ENCODE data around the gene LRTM2.

The LRTM2 gene

DNA sequence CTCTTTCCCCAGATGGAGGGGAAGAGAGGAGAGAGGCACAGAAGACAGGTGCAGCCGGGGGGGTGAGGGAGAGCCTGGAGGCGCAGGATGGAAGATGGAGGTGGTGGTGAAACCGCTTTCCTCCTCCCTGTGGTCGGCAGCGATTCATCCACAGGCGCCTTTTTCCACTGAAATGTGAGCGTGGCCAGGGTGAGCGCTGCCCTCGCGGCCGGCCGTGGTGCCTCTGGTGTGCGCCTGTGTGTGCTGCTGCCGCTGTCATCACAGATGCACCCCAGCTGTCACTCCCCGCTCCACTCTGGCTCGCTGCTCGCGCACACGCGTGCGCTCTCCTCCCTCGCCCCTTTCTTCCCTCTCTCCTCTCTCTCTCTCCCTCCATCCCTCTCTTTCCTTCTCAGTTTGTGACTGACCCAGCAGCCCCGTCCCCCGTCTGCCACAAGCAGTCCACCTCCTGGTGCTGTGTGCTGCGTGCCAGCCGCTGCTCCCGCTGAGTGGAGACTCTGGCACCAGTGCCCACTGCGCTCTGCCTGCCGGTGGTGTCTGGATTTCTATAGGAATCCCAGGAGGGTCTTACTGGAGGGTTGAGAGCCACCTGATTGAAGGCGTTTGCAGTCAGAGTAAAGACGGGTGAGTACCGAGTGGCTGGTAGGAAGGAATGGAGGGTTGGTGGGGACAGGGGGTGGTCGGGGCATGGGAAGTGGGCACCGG is at the start of gene LRTM2:
TSS of gene LRTM2 (plus strand) at position 375 of the 705 bp plus-strand sequence. CDS start 7,584 bp downstream, outside the sequence.
- DNase-seq, result no peak

GRCh38 chr12:1773937-1774655 is 46.3 kb upstream of the LRTM2 start:
- DNase-seq, result no peak

- no peak for DNase-seq
Measured at GRCh38 chr12:1776170-1776921, 44.0 kb upstream of the LRTM2 start.

DNA sequence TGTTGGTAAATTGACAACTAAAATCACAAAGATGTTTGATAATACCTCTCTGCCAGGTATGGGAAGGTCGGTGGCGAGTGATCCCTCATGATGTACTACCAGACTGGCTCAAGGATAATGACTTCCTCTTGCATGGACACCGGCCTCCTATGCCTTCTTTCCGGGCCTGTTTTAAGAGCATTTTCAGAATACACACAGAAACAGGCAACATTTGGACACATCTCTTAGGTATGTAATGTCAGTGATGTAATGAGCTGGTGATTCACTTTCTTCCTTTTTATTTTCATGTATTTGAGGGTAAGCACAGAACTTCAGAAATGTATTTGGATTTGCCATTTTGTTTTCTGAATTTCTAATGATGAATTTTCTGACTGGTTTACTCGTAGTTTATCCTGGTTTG is 42.6 kb upstream of the LRTM2 start:
- no peak for DNase-seq

GRCh38 chr12:1778911-1779310 is 41.5 kb upstream of the LRTM2 start:
- no peak for DNase-seq

DNA sequence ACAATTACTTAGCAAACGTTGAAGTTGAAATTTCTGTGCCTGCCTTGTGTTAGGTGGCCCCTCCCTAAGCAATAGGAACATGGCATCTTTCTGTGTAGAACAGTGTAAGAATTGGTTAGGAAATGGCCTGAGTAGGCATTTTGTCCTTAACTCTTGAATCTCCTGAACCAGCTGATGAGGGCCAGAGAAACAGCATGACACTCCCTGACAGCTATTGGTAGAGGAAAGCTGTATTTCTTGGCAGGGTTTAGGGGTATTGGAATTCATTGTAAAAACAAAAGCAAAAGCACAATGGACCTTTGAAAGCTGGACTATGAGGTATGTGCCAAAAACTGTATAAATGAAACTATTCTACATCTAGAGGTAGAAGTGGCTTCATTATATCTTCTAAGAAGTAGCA is 40.6 kb upstream of the LRTM2 start:
- no peak for DNase-seq

- DNase-seq, result no peak
Measured at GRCh38 chr12:1781772-1782171, 38.6 kb upstream of the LRTM2 start.

- no peak for DNase-seq
Measured at GRCh38 chr12:1782215-1782614, 38.1 kb upstream of the LRTM2 start.

DNA sequence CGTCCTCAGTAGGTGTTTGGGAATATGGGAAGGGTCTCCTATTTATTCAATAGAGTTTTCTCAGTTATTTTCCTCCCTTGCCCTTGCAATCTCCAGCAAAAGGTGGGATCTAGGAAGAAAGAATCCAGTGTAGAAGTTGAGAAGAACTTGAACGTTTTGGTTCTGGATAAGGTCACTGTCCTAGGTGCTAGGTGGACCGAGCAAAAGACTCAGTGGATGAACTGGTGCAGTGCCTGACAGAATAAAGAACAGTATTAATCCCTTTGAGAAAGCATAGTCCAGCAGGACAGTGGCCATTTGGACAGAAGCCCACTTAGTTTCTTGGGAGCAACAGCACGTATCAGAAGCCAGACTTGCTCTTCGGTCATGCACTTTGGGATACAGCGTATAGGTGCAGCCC is 32.7 kb upstream of the LRTM2 start:
- no peak for DNase-seq

DNA sequence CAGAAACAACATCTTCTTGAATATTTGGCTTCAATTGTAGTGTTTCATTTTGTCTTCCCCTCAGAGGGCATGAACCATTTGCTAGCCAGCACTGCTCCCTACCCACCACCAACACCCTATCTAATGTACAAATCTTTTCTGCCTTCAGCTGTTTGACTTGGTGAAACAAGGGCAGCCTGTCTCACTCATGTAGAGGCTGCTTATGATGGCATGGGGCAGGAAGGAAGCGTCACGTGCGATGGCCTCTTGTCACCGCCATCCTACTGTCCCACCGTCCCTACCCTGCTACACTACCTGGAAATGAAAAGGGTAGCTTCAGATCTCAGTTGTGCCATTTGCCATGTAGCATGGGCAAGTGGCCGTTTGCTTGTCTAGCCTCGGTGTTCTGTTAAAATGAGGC is 29.9 kb upstream of the LRTM2 start:
- DNase-seq, result no peak

DNA sequence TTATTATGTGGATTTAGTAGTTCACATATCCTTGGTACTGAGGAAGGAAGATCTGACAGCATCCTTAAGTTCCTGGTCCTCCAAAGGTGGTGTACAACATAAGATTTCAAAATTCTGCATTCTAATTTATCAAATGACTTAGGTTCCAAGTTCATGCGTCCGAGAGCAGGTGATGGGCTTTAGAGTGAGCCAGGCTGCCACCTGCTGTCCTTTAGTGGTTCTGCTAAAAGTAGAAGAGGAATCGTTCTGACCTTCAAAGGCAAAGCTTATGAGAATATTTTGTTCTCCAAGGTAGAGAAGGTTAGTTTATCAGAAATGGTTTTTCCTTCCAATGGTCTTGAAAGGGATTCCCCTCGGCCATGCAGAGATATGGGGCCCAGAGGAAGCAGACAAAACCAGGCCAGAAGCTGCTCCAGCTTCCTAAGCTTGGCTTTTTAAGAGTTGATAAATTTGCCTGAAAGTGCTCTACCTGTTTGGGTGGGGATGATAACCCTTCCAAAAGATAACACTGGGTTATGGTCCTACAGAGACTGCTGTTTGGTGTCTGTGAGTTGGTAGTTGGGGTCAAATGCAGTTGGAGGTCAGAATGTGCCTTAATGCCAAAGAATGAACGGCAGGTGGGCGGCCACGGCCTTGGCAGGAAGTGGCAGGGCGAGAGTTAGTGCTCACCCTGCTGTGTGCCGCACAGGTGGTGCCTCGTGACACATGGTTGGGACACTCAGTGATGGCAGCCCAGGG is 29.1 kb upstream of the LRTM2 start:
- DNase-seq, result no peak

DNA sequence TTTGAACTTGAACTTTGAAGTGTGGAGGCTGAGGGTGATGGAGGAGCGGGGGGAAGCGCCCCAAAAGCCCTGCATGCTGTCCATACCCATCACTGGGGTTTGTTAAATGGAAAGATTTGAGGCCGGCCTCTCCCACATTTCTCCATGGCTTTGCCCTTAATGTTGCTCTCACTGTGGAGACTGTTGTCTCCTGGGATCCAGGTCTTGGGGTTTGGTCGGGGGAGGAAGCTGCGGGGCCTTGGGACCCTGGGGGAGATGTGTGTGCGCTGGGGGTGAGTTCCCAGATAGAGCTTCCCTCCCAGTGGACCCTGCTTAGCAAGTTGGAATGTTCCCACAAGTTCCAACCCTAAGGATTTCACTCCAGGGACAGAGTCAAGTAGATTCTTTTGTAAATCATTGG is 28.0 kb upstream of the LRTM2 start:
- no peak for DNase-seq

GRCh38 chr12:1793426-1794210 is 26.7 kb upstream of the LRTM2 start:
- DNase-seq, result no peak

GRCh38 chr12:1794440-1795090 is 25.8 kb upstream of the LRTM2 start:
- no peak for DNase-seq

GRCh38 chr12:1795221-1795784 is 25.1 kb upstream of the LRTM2 start:
- DNase-seq, result no peak

- DNase-seq, result peak; percentile 69
Measured at GRCh38 chr12:1795785-1796514, 24.4 kb upstream of the LRTM2 start.

DNA sequence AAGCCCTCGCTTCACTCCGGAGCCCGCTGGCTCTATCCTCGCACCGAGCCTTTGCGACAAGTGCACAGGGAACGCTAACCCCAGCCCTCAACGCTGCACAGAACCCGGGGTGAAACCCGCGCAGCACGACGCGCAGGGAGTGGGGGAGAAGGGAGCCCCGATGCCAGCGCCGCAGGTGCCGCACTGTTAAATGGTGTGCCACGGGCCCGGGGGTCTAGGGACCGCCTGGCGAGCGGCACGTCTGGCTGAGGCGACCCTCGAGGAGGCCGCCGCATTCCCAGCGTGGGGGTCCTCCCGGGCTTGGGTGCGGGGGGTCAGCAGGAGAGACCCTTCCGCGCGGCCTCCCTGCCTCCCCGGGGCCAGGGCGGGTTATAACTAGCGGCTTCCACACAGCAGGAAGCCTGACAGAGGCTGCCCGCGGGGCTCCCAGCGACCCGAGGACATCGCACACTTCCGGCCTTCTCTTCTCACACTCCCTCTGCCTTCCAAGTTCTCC is 23.8 kb upstream of the LRTM2 start:
- DNase-seq, result no peak

DNA sequence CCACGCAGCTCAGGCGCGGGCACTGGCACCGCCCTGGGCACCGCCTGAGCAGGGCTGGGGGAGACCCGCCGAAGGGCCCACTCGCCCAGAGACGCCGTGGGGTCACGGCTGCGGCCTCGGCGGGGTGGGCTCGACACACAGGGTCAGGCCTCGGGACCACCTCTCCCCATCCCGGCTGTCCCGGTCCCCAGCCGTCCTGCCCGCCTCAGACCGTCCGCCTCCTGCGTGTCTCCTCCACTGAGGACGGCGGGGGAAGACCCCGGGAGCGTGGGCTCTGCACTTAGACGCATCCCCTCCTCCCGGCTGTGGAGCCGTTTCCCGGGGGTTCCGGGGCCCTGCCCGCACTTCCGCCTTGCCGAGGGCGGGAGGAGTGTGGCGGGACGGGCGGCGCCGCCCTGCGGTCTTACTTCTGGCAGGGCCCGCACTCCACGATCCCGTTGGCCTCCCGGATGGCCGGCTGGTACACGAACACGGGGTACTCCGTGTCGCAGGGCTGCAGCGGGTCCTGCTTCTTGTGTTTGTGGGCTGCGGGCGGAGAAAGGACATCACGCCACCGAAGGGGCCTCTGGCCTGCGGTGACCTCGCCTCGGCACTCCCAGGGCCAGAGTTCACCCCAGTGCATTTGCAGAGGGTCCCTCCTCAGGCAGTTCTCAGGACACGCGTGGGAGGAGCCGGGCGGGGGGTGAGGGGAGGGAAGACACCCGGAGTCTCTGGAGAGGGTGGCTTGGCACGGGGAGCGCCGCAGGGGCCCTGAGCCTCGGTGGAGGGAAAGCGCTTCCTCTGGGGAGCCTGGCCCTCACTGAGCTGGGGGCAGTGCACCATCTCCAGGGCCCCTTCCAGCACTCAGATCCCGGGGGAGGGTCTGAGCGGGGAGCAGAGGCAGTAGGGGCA is 23.1 kb upstream of the LRTM2 start:
- DNase-seq, result no peak

- DNase-seq, result no peak
Measured at GRCh38 chr12:1797991-1798640, 22.2 kb upstream of the LRTM2 start.
